Testis (tissue), 2 donors: ENCODE data around the gene MPP1.

ENCODE experiments used
- CTCF ChIP-seq, 3 experiments: fragments of 450-650 bp in 2 of 3; fragments of 200-600 bp in 1 of 3; sonication (generic) in 1 of 3; IDR thresholded peaks; one replicate each; pipeline ENCODE4 v1.5.1; 2016 to 2019; ENCODE audit warnings: antibody characterized with exemption in 3 of 3, mild to moderate bottlenecking in 2 of 3, moderate library complexity in 1 of 3
- POLR2A ChIP-seq: fragments of 450-650 bp; IDR thresholded peaks from one replicate; pipeline ENCODE4 v1.6.1; 2017; ENCODE audit warnings: antibody characterized with exemption, mild to moderate bottlenecking, moderate library complexity

DNA sequence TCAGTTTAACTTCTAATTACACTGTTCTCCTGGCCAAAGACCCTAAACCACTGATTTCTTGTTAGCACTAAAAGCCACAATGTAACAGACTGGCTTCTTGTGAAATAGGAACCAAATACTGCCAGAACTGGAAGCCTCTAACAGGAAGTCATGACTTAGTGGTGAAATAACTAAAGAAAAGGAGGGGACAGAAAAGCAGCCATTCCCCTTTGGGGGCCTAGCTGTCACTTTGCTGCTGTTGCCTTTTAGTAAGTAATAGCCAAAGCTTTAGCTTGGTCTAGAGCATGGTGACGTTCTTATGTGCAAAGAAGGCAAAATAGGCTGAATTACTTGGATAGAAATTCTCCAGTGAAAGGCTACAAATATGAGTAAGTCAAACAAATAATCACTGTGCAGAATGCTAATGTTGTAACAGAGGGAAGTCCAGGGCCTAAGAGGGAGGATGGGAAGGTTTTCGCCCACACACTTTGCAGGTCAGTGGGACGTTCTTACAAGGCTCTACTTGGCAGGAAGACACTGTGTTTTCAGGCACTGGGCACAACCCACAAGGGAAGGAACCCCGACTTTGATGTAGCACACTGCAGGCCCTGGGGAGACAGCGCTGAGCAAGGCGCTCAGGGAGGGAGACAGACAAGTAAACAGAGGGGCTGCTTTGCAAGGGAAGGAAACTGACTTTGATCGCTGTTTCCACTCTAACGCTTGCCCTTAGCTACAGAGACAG, 71.1 kb downstream of the MPP1 start:
- no peak for TF ChIP-seq CTCF (IDR thresholded peaks at IDR 0.05)
- TF ChIP-seq POLR2A = no peak
